H1 (cell line): ENCODE results near the gene SCN2B. TPM values are rescaled to one million over a fixed set of nuclear protein-coding genes. Genes with fewer than 3 reads are reported as not detected.

Experiments used
- CTCF ChIA-PET: fragments of 300-600 bp; sonication (Branson Sonifier 250); formaldehyde crosslinking; loops from one replicate; lab custom pipeline; 2021; ENCODE audit not compliant: partially characterized antibody; lab: Charles Lee
- POLR2A ChIA-PET: fragments of 300-600 bp; sonication (Branson Sonifier 250); formaldehyde crosslinking; loops from one replicate; lab custom pipeline; 2021; ENCODE audit warnings: inconsistent platforms; ENCODE audit not compliant: partially characterized antibody; lab: Charles Lee
- DNase-seq, 2 experiments: peaks; one replicate each; pipeline versions ENCODE4 v3.0.0 to v3.0.0-alpha.2; 2010 to 2022; ENCODE audit warnings: low spot score in 2 of 2, low read depth in 1 of 2, mixed read lengths in 1 of 2
- FAIRE-seq: peaks from 2 replicates; lab custom pipeline; 2011; peaks lifted over from hg19 to GRCh38; lab: Jason Lieb, UNC
- H2AFZ ChIP-seq: 2 replicates; pipeline ENCODE4 v1.8.1; 2012; ENCODE audit warnings: low read length, inconsistent platforms
- H2AK5ac ChIP-seq: 2 replicates; pipeline ENCODE4 v1.6.1; 2013; ENCODE audit warnings: low read depth, low read length
- H2BK120ac ChIP-seq: replicated peaks from 2 replicates; pipeline ENCODE3; 2013; ENCODE audit warnings: low read depth, low read length, inconsistent platforms
- H2BK12ac ChIP-seq: 2 replicates; pipeline ENCODE4 v1.6.1; 2013; ENCODE audit warnings: low read depth, low read length
- H2BK15ac ChIP-seq: 2 replicates; pipeline ENCODE4 v1.6.1; 2013; ENCODE audit warnings: low read length
- H2BK20ac ChIP-seq: 2 replicates; pipeline ENCODE4 v1.6.1; 2013; ENCODE audit warnings: low read length
- H2BK5ac ChIP-seq: 2 replicates; pipeline ENCODE4 v1.6.1; 2013; ENCODE audit warnings: low read depth, low read length
- H3K14ac ChIP-seq: 2 replicates; pipeline ENCODE4 v1.6.1; 2013; ENCODE audit warnings: inconsistent platforms; ENCODE audit not compliant: insufficient read length
- H3K18ac ChIP-seq: 2 replicates; pipeline ENCODE4 v1.6.1; 2013; ENCODE audit warnings: low read length; ENCODE audit errors: extremely low read depth
- H3K23ac ChIP-seq: 2 replicates; pipeline ENCODE4 v1.6.1; 2013; ENCODE audit warnings: inconsistent platforms; ENCODE audit not compliant: insufficient read length
- H3K23me2 ChIP-seq: 2 replicates; pipeline ENCODE4 v1.6.1; 2013; ENCODE audit warnings: low read depth, low read length
- H3K27ac ChIP-seq: 2 replicates; pipeline ENCODE4 v1.6.1; 2011; ENCODE audit warnings: low read depth, low read length, inconsistent platforms
- H3K27me3 ChIP-seq, 4 experiments: replicated peaks in 1 of 4; 1 replicate in 1 of 4; 2 replicates in 3 of 4; pipeline versions ENCODE4 v1.6.1 to v1.8.1; 2011 to 2013; ENCODE audit warnings: low read length in 3 of 4, mild to moderate bottlenecking in 3 of 4, inconsistent platforms in 2 of 4, mixed read lengths in 2 of 4, moderate library complexity in 1 of 4; ENCODE audit not compliant: control insufficient read depth in 3 of 4, insufficient read depth in 3 of 4; ENCODE audit errors: extremely low read depth in 1 of 4
- H3K36me3 ChIP-seq, 4 experiments: 2 replicates each; pipeline versions ENCODE4 v1.6.1 to v1.8.1; 2011 to 2013; ENCODE audit warnings: mild to moderate bottlenecking in 4 of 4, low read length in 3 of 4, moderate library complexity in 2 of 4, control low read depth in 1 of 4, inconsistent platforms in 1 of 4; ENCODE audit not compliant: insufficient read depth in 4 of 4, control insufficient read depth in 2 of 4
- H3K4ac ChIP-seq: replicated peaks from 2 replicates; pipeline ENCODE3; 2013; ENCODE audit warnings: low read length, low read depth, mixed read lengths, inconsistent platforms; ENCODE audit not compliant: insufficient read length
- H3K4me1 ChIP-seq, 4 experiments: replicated peaks in 1 of 4; 1 replicate in 1 of 4; 2 replicates in 3 of 4; pipeline versions ENCODE4 v1.6.1 to v1.8.1; 2011 to 2013; ENCODE audit warnings: low read length in 3 of 4, inconsistent platforms in 2 of 4, mixed read lengths in 1 of 4; ENCODE audit not compliant: insufficient read depth in 4 of 4, control insufficient read depth in 3 of 4
- H3K4me2 ChIP-seq, 2 experiments: 2 replicates each; pipeline versions ENCODE4 v1.6.1 to v1.8.1; 2011 to 2013; ENCODE audit warnings: low read depth in 2 of 2, low read length in 2 of 2, control low read depth in 1 of 2, inconsistent platforms in 1 of 2, mild to moderate bottlenecking in 1 of 2; ENCODE audit not compliant: insufficient read depth in 1 of 2
- H3K4me3 ChIP-seq, 4 experiments: fragments of 200-600, 300-600 bp in 1 of 4; sonication (generic), shearing (Covaris generic), sonication (Bioruptor Twin) in 1 of 4; 2 replicates each; pipeline versions ENCODE4 v1.5.1 to v1.8.1; 2011 to 2016; ENCODE audit warnings: low read length in 4 of 4, low read depth in 3 of 4, control low read depth in 2 of 4, inconsistent platforms in 2 of 4, mild to moderate bottlenecking in 2 of 4, mixed read lengths in 1 of 4, moderate library complexity in 1 of 4; ENCODE audit not compliant: insufficient read depth in 2 of 4; ENCODE audit errors: extremely low read depth in 1 of 4
- H3K56ac ChIP-seq: replicated peaks from 2 replicates; pipeline ENCODE3; 2013; ENCODE audit warnings: low read depth, mild to moderate bottlenecking, mixed read lengths, low read length, inconsistent platforms; ENCODE audit not compliant: insufficient read length
- H3K79me1 ChIP-seq: 2 replicates; pipeline ENCODE4 v1.6.1; 2013; ENCODE audit warnings: low read depth, low read length, control low read depth
- H3K79me2 ChIP-seq, 2 experiments: 2 replicates each; pipeline versions ENCODE4 v1.6.1 to v1.8.1; 2012 to 2013; ENCODE audit warnings: low read length in 2 of 2, mild to moderate bottlenecking in 2 of 2, inconsistent platforms in 1 of 2; ENCODE audit not compliant: insufficient read depth in 2 of 2, control insufficient read depth in 1 of 2
- H3K9ac ChIP-seq, 4 experiments: replicated peaks in 1 of 4; 1 replicate in 1 of 4; 2 replicates in 3 of 4; pipeline versions ENCODE4 v1.6.1 to v1.8.1; 2011 to 2013; ENCODE audit warnings: low read depth in 3 of 4, low read length in 3 of 4, control low read depth in 2 of 4, mild to moderate bottlenecking in 2 of 4, moderate library complexity in 2 of 4, inconsistent platforms in 1 of 4; ENCODE audit errors: extremely low read depth in 1 of 4
- H3K9me3 ChIP-seq, 2 experiments: 2 replicates each; pipeline versions ENCODE4 v1.6.1 to v1.8.1; 2012 to 2013; ENCODE audit warnings: mild to moderate bottlenecking in 2 of 2, moderate library complexity in 2 of 2, control low read depth in 1 of 2, inconsistent platforms in 1 of 2, low read depth in 1 of 2, low read length in 1 of 2, mixed read lengths in 1 of 2; ENCODE audit not compliant: insufficient read depth in 2 of 2
- H4K20me1 ChIP-seq, 2 experiments: replicated peaks in 1 of 2; 2 replicates each; pipeline versions ENCODE3 to v1.8.1; 2011 to 2013; ENCODE audit warnings: inconsistent platforms in 2 of 2, low read length in 2 of 2, mild to moderate bottlenecking in 1 of 2; ENCODE audit not compliant: insufficient read depth in 2 of 2, control insufficient read depth in 1 of 2
- H4K5ac ChIP-seq: 2 replicates; pipeline ENCODE4 v1.6.1; 2013; ENCODE audit warnings: low read length, low read depth, mixed read lengths, inconsistent platforms; ENCODE audit not compliant: insufficient read length
- H4K8ac ChIP-seq: 2 replicates; pipeline ENCODE4 v1.8.0; 2013; ENCODE audit warnings: mild to moderate bottlenecking, moderate library complexity, low read length, inconsistent platforms; ENCODE audit not compliant: insufficient read depth; ENCODE audit errors: extremely low read depth
- H4K91ac ChIP-seq: replicated peaks from 2 replicates; pipeline ENCODE3; 2013; ENCODE audit warnings: low read length, mixed read lengths, inconsistent platforms; ENCODE audit not compliant: insufficient read length
- EP300 ChIP-seq, 2 experiments: IDR thresholded peaks; 1 replicate in 1 of 2; 2 replicates in 1 of 2; pipeline ENCODE4 v1.6.1; 2011 to 2012; ENCODE audit warnings: low read depth in 2 of 2, low read length in 2 of 2, mild to moderate bottlenecking in 2 of 2, borderline replicate concordance in 1 of 2, inconsistent platforms in 1 of 2, moderate library complexity in 1 of 2
- GTF2F1 ChIP-seq: IDR thresholded peaks from 2 replicates; pipeline ENCODE4 v1.6.1; 2012; ENCODE audit warnings: low read depth, low read length, improper control_type of control experiment, borderline replicate concordance
- JUND ChIP-seq: IDR thresholded peaks from 2 replicates; pipeline ENCODE4 v1.6.1; 2011; ENCODE audit warnings: mild to moderate bottlenecking, improper control_type of control experiment, low read length
- RBBP5 ChIP-seq: IDR thresholded peaks from 2 replicates; pipeline ENCODE4 v1.7.1; 2012; ENCODE audit warnings: low read depth, mild to moderate bottlenecking, inconsistent platforms, low read length, moderate library complexity, borderline replicate concordance
- USF2 ChIP-seq: IDR thresholded peaks from 2 replicates; pipeline ENCODE4 v1.6.1; 2011; ENCODE audit warnings: low read length, improper control_type of control experiment
- YY1 ChIP-seq: IDR thresholded peaks from 2 replicates; pipeline ENCODE4 v1.6.1; 2011; ENCODE audit warnings: low read depth, mild to moderate bottlenecking, low read length
- WGBS, 2 experiments: shearing (Covaris generic) in 1 of 2; methylation state at CpG; one replicate each; pipeline versions ENCODE4 v1.1.6 to v1.1.7; 2013 to 2015; ENCODE audit warnings: low lambda C conversion rate in 2 of 2, mixed read lengths in 2 of 2, inconsistent platforms in 1 of 2, low coverage in 1 of 2, missing lambda C conversion rate in 1 of 2; ENCODE audit not compliant: insufficient replicate concordance in 2 of 2, insufficient coverage in 1 of 2, insufficient read length in 1 of 2; ENCODE audit errors: extremely low coverage in 1 of 2, missing lambda C conversion rate in 1 of 2; 5-methylcytosine and 5-hydroxymethylcytosine counted together
- polyA plus RNA-seq, 7 experiments: library from polyadenylated mRNA; depleted of rRNA in 3 of 7; stranded (reverse) in 5 of 7; unstranded in 2 of 7; fragments of >200 nt in 5 of 7; fragments of 200-250 nt in 2 of 7; gene quantifications; 1 replicate in 5 of 7; 2 replicates in 1 of 7; 4 replicates in 1 of 7; pipeline versions ENCODE4 v1.2.1 to v1.2.3, GENCODE V29; 2011 to 2013; ENCODE audit warnings: missing spikeins in 2 of 7, mixed read lengths in 2 of 7
- total RNA-seq: library from RNA; stranded (reverse); fragmentation: NEBNext Ultra II Directional; extraction: Animal tissue kit (Norgen Biotek cat#: 25700); gene quantifications from 2 replicates; pipeline ENCODE4 v1.2.1, GENCODE V29; 2021

The SCN2B gene
- total and polyA plus RNA-seq, 2 of the 8 experiments (the other 6 are each of a cell fraction or from before 2014, with no cell fraction given) = 0.14 to 0.24 TPM

- Histone ChIP-seq H2BK12ac (no peak overlapping the region), H3K79me2 (no peaks in the 10 kb centered on the region), H3K4me3 (no peak overlapping the region), H4K91ac (no peak overlapping the region), H3K27ac (no peak overlapping the region), H4K20me1 (no peaks in the 10 kb centered on the region), H2AK5ac (no peak overlapping the region), H2BK20ac (no peak overlapping the region), H3K23me2 (no peaks in the 10 kb centered on the region), H3K56ac (no peak overlapping the region), H2BK15ac (no peak overlapping the region), H3K27me3 (peaks cover 2 to 45% (median 16%) of the 10 kb centered on the region in 4 experiments), H3K4ac (no peak overlapping the region), H2BK120ac (no peak overlapping the region), H2AFZ (no peak overlapping the region), H3K9me3 (no peaks in the 10 kb centered on the region), H3K9ac (no peak overlapping the region), H3K4me1 (peaks cover 0 to 7% (median 5%) of the 10 kb centered on the region in 4 experiments; a peak in 6 of 7 replicates), H3K18ac (no peak overlapping the region), H4K8ac (no peak overlapping the region), H2BK5ac (no peak overlapping the region), H3K4me2 (no peak overlapping the region), H3K14ac (no peak overlapping the region), H3K79me1 (no peaks in the 10 kb centered on the region), H4K5ac (no peak overlapping the region), H3K23ac (no peak overlapping the region), H3K36me3 (no peaks in the 10 kb centered on the region)
- WGBS, 2 experiments = 61% methylated on average over 2 of the region's 2 CpGs; no CpG with 5 or more reads in 1 of the 2 experiments
- POLR2A ChIA-PET = interaction anchor here (3.2 kb wide), 1 partner anchor 8 kb away, joined by 15 read pairs; no protein-coding TSS in a partner anchor
- no peak for DNase-seq
- no peak for FAIRE-seq
- TF ChIP-seq EP300 (IDR thresholded peaks at IDR 0.05; ENCODE audit: borderline replicate concordance in 1 of 2, low read depth in 2 of 2, low read length in 2 of 2) (no peak), USF2 (no peak), JUND (no peak), RBBP5 (no peak), GTF2F1 (no peak), YY1 (no peak)
- CTCF ChIA-PET = interaction anchor here (0.8 to 1.8 kb wide), 6 partner anchors 9 to 21 kb away, joined by 3 to 7 read pairs (median 4); partner anchors contain the start of gene SCN4B
Observed at GRCh38 chr11:118164885-118165284, 11.6 kb downstream of the SCN2B start.
